ENCODE data around the gene CAND2.
A peak's percentile ranks its signal among the peaks of the same experiment; 100 is the strongest.

CAND2 gene

GRCh38 chr3:12796171-12797123 lies at the start of gene CAND2:
TSS of gene CAND2 (plus strand) at chr3:12796680. CDS start at chr3:12796721, 41 bp downstream.
- DNase-seq: peak; percentile 45

- no peak for DNase-seq
These were observed 48.0 kb upstream of the CAND2 start for GRCh38 chr3:12748477-12748876.

DNA sequence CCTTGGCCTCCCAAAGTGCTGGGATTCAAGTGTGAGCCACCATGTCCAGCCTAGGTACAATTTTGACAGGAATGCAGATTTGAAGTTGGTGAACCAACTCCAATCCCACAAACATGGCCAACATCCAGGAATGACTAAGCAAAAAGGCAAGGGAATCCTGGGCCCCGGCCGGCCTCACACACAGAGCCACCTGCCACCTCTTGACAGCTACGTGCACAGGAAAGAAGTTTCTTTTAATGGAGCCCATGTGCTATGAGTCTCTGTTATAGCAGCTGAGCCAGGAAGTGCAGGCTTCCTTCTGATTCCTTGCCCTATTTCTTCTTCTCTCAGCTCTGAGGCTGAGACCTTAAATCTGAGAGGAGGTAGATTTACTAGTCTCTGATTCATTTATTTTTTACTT lies 46.3 kb upstream of the CAND2 start:
- DNase-seq: no peak

GRCh38 chr3:12750658-12751071 lies 45.8 kb upstream of the CAND2 start:
- DNase-seq: no peak

- DNase-seq: no peak
These were observed 44.9 kb upstream of the CAND2 start for GRCh38 chr3:12751571-12751970.

- no peak for DNase-seq
These were observed 44.4 kb upstream of the CAND2 start for GRCh38 chr3:12752102-12752501.

GRCh38 chr3:12752809-12753208 lies 43.7 kb upstream of the CAND2 start:
- DNase-seq: no peak

DNA sequence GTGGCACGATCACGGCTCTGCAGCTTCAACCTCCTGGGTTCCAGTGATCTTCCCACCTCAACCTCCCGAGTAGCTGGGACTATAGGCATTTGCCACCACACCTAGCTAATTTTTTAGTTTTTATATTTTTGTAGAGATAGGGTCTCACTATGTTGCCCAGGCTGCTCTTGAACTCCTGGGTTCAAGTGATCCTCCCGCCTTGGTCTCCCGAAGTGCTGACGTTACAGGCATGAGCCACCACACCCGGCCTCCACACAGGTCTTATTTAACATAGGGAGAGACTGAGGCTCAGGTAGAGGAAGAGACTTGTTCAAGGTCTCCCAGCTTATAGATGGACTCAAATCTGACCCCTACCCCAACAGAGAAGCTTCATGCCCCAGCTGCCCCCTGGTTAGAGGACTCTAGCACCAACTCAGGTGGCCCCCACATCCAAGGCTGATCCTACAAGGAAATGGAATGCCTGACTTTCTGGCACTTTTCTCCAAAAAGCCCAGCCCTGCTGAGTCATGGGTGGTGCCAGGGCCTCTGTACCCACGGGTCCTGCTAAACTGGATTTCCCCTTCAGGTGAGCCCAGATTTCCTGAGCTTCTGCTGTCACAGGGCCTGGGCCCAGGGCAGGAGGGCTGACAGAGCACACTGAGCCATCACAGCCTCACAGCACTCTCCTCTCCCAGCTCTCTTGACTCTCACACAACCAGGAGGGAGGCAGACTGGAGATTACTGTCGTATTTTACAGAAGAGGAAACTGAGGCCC lies 43.0 kb upstream of the CAND2 start:
- DNase-seq: no peak

DNA sequence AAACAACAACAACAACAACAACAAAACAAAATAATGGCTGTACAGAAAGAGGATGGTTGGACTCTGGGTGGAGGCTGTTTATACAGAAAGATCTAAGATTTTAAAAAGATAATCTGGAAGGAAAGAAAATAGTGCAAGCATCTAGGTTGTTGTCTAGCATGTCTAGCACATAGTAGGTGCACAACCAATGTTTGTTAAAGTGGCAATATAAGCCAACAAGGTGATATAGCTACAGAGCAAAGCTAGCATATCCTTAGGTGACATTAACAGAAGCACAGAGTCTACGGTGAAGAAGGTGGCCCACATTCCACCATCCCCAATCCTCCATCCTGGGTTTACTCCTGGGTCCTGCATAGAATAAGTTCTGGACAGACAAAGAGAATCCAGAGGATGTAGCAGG lies 42.2 kb upstream of the CAND2 start:
- no peak for DNase-seq

- no peak for DNase-seq
These were observed 40.7 kb upstream of the CAND2 start for GRCh38 chr3:12755754-12756153.

- DNase-seq: no peak
These were observed 40.3 kb upstream of the CAND2 start for GRCh38 chr3:12756175-12756574.

DNA sequence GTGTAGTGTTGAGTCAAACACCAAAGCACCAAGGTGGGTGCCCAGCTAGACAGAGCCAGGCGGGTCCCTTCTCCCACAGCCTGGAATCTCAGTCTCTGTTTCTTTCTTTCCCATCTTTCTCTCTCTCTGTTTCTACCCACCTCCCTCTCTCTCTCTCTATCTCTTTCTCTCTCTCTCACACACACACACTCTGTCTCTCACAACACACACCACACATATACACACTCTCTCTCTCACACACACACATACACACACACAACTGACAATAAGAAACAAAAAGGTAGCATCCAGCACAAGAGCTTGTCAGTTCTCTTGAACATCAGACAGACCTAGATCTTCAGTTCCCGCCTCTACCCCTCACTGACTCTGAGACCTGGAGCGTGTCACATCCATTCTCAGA lies 39.8 kb upstream of the CAND2 start:
- no peak for DNase-seq

DNA sequence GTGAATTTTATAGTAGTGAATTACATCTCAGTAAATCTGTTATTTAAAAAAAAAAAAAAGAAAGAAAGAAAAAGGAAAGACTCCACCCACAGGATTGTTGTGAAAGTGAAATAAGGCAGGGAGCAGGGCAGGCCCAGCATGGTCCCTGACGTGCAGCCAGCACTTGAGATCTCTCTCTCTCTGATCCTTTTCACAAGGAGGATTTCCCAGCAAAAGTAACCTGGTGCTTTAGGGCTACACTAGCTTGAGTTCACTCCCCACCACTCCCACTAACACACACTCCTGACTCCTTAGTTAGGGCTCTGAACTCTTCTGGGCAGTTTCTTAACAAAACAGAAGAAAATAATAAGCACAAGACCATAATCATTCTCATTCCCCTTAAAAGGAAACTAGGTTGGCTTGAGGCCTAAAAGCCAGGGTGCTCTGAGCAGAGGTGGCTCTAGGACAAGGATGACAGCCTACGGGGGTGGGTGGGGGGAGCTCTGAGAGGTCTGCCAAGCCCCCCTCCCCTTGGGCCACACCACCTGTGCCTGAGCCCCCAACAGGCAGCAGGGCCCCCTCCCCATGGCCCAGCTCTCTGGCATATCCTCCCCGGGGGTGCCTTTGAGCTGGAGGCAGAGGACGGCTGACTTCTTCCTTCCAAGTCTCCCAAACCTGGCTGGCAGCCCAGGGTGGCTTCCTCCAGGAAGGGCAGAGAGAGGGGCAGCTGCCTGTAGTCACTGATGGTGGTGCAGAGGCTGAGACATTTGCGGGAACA lies 38.3 kb upstream of the CAND2 start:
- no peak for DNase-seq

GRCh38 chr3:12759097-12759679 lies 37.3 kb upstream of the CAND2 start, which contains the start of gene TMEM40:
TSS of gene TMEM40 (minus strand) at chr3:12759259. CDS start at chr3:12749832, 9,427 bp downstream.
- no peak for DNase-seq

- no peak for DNase-seq
These were observed 36.6 kb upstream of the CAND2 start for GRCh38 chr3:12759693-12760565.

DNA sequence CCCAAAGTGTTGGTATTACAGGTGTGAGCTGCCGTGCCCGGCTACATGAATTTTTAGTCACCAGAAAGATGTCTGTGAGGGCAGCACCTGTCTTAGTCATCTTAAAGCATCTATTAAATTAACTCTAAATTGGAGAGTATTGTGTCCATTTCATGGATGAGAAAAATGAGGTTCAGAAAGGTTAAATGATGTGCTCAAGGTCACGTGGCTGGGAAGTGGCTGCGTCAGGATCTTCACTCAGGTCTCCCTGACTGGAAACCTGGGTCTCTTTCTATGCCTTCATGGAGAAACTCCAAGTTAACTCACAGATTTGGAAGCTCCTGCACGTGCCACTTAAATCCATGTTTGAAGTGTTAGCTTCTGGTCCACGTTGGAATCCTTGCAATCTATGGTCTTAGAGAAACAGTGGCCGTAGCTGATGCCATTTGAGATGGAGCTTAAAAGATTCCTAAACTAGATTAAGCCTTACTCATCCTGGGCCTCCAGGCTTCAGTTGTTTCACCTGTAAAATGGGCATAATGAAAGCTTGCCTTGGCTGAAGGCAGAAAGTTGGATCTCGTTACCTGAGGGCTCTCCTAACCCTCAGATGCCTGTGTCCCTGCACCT lies 32.2 kb upstream of the CAND2 start:
- DNase-seq: no peak

DNA sequence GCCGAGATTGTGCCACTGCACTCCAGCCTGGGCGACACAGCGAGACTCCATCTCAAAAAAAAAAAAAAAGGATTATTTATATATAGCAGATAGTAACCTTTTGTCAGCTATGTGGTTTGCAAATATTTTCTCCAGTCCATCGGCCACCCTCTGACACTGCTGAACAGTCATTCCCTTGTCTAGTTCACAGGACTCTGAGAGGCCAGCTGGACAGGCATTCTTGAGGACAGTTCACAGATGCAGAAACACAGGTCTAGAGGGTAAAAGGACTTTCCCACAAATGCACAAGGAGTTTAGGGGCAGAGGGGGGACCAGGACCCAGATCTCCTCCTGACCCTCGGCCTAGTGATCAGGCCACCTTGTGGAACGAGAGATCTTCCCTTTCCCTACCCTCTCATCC lies 29.9 kb upstream of the CAND2 start:
- DNase-seq: no peak

DNA sequence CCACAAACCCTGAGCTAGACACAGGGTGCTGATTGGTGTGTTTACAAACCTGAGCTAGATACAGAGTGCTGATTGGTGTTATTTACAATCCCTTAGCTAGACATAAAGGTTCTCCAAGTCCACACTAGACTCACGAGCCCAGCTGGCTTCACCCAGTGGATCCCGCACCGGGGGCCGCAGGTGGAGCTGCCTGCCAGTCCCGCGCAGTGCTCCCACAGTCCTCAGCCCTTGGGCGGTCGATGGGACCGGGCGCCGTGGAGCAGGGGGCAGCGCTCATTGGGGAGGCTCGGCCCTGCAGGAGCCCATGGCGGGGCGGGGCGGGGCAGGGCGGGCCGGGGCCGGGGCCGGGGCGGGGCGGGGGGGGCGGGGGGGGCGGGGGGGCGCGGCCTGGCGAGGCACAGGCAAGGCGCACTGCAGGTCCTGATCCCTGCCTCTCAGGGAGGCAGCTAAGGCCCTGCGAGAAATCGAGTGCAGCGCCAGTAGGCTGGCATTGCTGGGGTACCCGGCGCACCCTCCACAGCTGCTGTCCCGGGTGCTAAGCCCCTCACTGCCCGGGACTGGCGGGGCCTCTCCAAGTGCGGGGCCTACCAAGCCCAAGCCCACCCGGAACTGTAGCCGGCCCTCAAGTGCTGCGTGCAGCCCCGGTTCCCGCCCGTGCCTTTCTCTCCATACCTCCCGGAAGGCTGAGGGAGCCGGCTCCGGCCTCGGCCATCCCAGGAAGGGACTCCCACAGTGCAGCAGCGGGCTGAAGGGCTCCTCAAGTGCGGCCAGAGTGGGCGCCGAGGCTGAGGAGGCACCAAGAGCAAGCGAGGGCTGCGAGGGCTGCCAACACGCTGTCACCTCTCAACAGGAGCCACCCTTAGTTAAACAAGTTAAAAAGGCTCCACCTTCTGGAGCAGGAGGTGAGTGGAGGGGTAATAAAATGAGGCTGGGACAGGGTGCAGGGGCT lies 27.6 kb upstream of the CAND2 start:
- no peak for DNase-seq

GRCh38 chr3:12769761-12770160 lies 26.7 kb upstream of the CAND2 start:
- DNase-seq: no peak

- no peak for DNase-seq
These were observed 25.2 kb upstream of the CAND2 start for GRCh38 chr3:12771236-12771635.
